CD14-positive monocyte (primary cell): ENCODE measurements around the gene TRAFD1. TPM values are rescaled to one million over a fixed set of nuclear protein-coding genes. Genes with fewer than 3 reads are reported as not detected.

Experiments
- DNase-seq, 3 donors: peaks; one replicate each; pipeline ENCODE4 v3.0.0-alpha.2; 2011 to 2022
- H2AFZ ChIP-seq: 2 replicates; pipeline ENCODE4 v1.6.0; 2012; ENCODE audit warnings: mild to moderate bottlenecking, low read depth, low read length, inconsistent platforms; ENCODE audit not compliant: insufficient read depth, poor library complexity, severe bottlenecking
- H3K27ac ChIP-seq, 2 donors: 1 replicate in 1 of 2; 2 replicates in 1 of 2; pipeline ENCODE4 v1.5.1; 2012 to 2013; ENCODE audit warnings: low read length in 2 of 2, control low read depth in 1 of 2, inconsistent platforms in 1 of 2, low read depth in 1 of 2, mild to moderate bottlenecking in 1 of 2
- H3K27me3 ChIP-seq, 2 donors: one replicate each; pipeline versions ENCODE4 v1.6.0 to v1.6.1; 2011 to 2013; ENCODE audit warnings: low read length in 2 of 2; ENCODE audit not compliant: control insufficient read depth in 2 of 2, insufficient read depth in 2 of 2
- H3K36me3 ChIP-seq, 2 donors: replicated peaks in 1 of 2; 1 replicate in 1 of 2; 2 replicates in 1 of 2; pipeline versions ENCODE4 v1.5.1 to v1.6.1; 2012 to 2013; ENCODE audit warnings: low read length in 2 of 2, control low read depth in 1 of 2, inconsistent platforms in 1 of 2, mild to moderate bottlenecking in 1 of 2; ENCODE audit not compliant: insufficient read depth in 2 of 2, control insufficient read depth in 1 of 2
- H3K4me1 ChIP-seq, 2 donors: 1 replicate in 1 of 2; 2 replicates in 1 of 2; pipeline versions ENCODE4 v1.5.1 to v1.6.1; 2012 to 2013; ENCODE audit warnings: low read length in 2 of 2, control low read depth in 1 of 2, inconsistent platforms in 1 of 2, mild to moderate bottlenecking in 1 of 2, moderate library complexity in 1 of 2; ENCODE audit not compliant: insufficient read depth in 2 of 2, control insufficient read depth in 1 of 2
- H3K4me2 ChIP-seq: replicated peaks from 2 replicates; pipeline ENCODE3; 2012; ENCODE audit warnings: low read length, moderate library complexity, mild to moderate bottlenecking; ENCODE audit not compliant: poor library complexity, severe bottlenecking; ENCODE audit errors: extremely low read depth
- H3K4me3 ChIP-seq, 3 experiments: fragments of 200-600 bp in 1 of 3; sonication (generic) in 1 of 3; replicated peaks in 1 of 3; 1 replicate in 2 of 3; 2 replicates in 1 of 3; pipeline ENCODE4 v1.5.1; 2011 to 2013; ENCODE audit warnings: low read length in 3 of 3, mild to moderate bottlenecking in 3 of 3, control low read depth in 2 of 3, low read depth in 2 of 3, inconsistent platforms in 1 of 3, moderate library complexity in 1 of 3
- H3K79me2 ChIP-seq: 2 replicates; pipeline ENCODE4 v1.6.0; 2012; ENCODE audit warnings: mild to moderate bottlenecking, control low read depth, inconsistent platforms, low read length, moderate library complexity; ENCODE audit not compliant: insufficient read depth
- H3K9ac ChIP-seq: 2 replicates; pipeline ENCODE4 v1.6.0; 2017; ENCODE audit warnings: low read length, mild to moderate bottlenecking; ENCODE audit not compliant: insufficient read depth, poor library complexity, severe bottlenecking
- H3K9me3 ChIP-seq, 2 donors: replicated peaks in 1 of 2; 1 replicate in 1 of 2; 2 replicates in 1 of 2; pipeline versions ENCODE4 v1.5.1 to v1.6.1; 2012 to 2013; ENCODE audit warnings: low read length in 2 of 2, control low read depth in 1 of 2; ENCODE audit not compliant: control insufficient read depth in 1 of 2, insufficient read depth in 1 of 2
- H4K20me1 ChIP-seq: 2 replicates; pipeline ENCODE4 v1.6.0; 2012; ENCODE audit warnings: mild to moderate bottlenecking, low read length, control low read depth, moderate library complexity; ENCODE audit not compliant: insufficient read depth
- H3K27ac Mint-ChIP-seq, 7 donors: one replicate each; pipeline ENCODE4 v1.8.0; 2020; ENCODE audit warnings: mild to moderate bottlenecking in 7 of 7, mixed read lengths in 7 of 7, moderate library complexity in 6 of 7, inconsistent platforms in 2 of 7
- H3K27me3 Mint-ChIP-seq, 3 donors: one replicate each; pipeline ENCODE4 v1.8.0; 2021 to 2022; ENCODE audit warnings: low read depth in 3 of 3, mild to moderate bottlenecking in 3 of 3, mixed read lengths in 3 of 3, moderate library complexity in 3 of 3, inconsistent platforms in 1 of 3
- H3K36me3 Mint-ChIP-seq, 2 donors: one replicate each; pipeline ENCODE4 v1.8.0; 2020; ENCODE audit warnings: mixed read lengths in 2 of 2, inconsistent platforms in 1 of 2, mild to moderate bottlenecking in 1 of 2
- H3K4me1 Mint-ChIP-seq: one replicate; pipeline ENCODE4 v1.8.0; 2020; ENCODE audit warnings: mild to moderate bottlenecking, mixed read lengths
- H3K4me3 Mint-ChIP-seq, 2 donors: one replicate each; pipeline ENCODE4 v1.8.0; 2020; ENCODE audit warnings: mild to moderate bottlenecking in 2 of 2, mixed read lengths in 2 of 2, moderate library complexity in 1 of 2
- H3K9me3 Mint-ChIP-seq, 7 donors: one replicate each; pipeline ENCODE4 v1.8.0; 2020 to 2022; ENCODE audit warnings: mixed read lengths in 7 of 7, mild to moderate bottlenecking in 6 of 7, moderate library complexity in 6 of 7, inconsistent platforms in 2 of 7
- WGBS: methylation state at CpG from one replicate; pipeline ENCODE4 v1.1.5; 2013; ENCODE audit warnings: missing lambda C conversion rate; ENCODE audit not compliant: insufficient coverage; 5-methylcytosine and 5-hydroxymethylcytosine counted together
- intact Hi-C, 2 donors: fragments of 100-400 bp; cut with micrococcal nuclease; formaldehyde crosslinking; loops; one replicate each; pipeline versions ENCODE4 v1.15.0 to v1.15.1; 2023
- polyA plus RNA-seq, 3 donors: library from polyadenylated mRNA; depleted of rRNA in 1 of 3; unstranded in 2 of 3; stranded (reverse) in 1 of 3; fragments of 300-500 nt in 2 of 3; fragments of >200 nt in 1 of 3; fragmentation: Illumina TruSeq in 2 of 3; gene quantifications; 1 replicate in 2 of 3; 2 replicates in 1 of 3; pipeline ENCODE4 v1.2.3, GENCODE V29; 2012 to 2021
- TF ChIP-seq, protein P1 (sequence below): fragments of 200-600 bp; IDR thresholded peaks from one replicate; pipeline ENCODE4 v1.8.0; 2022; ENCODE audit warnings: antibody characterized with exemption, mild to moderate bottlenecking

TRAFD1 gene
- polyA plus RNA-seq, 3 donors = 35.2 to 83.6 (median 82.3) TPM

DNA sequence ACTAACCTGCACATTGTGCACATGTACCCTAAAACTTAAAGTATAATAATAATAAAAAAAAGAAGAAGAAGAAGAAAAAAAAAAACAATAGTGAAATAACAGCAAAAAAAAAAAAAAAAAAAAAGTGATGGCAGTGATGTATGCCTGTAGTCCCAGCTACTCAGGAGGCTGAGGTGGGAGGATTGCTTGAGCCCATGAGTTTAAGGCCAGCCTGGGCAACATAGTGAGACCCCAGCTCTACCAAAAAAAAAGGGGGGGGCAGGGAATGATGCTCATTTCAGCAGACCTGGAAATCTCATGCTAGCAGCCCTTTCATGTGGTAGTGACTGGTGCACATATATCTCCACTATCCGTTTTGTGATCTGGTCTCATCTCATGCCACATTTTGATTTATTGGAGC, 20.8 kb downstream of the TRAFD1 start:
- no peaks in the 10 kb centered on the region for H3K9me3 ChIP-seq
- Mint-ChIP-seq H3K27me3 (no peaks in the 10 kb centered on the region), H3K9me3 (no peaks in the 10 kb centered on the region), H3K4me1 (peaks cover 25% of the 10 kb centered on the region), H3K4me3 (no peak overlapping the region), H3K27ac (peak overlapping the region in 1 of 7 donors; percentile 47), H3K36me3 (peaks cover 77 to 89% of the 10 kb centered on the region in 2 donors)
- H4K20me1 ChIP-seq = peaks cover 49% of the 10 kb centered on the region
- TF ChIP-seq, protein P1, sequence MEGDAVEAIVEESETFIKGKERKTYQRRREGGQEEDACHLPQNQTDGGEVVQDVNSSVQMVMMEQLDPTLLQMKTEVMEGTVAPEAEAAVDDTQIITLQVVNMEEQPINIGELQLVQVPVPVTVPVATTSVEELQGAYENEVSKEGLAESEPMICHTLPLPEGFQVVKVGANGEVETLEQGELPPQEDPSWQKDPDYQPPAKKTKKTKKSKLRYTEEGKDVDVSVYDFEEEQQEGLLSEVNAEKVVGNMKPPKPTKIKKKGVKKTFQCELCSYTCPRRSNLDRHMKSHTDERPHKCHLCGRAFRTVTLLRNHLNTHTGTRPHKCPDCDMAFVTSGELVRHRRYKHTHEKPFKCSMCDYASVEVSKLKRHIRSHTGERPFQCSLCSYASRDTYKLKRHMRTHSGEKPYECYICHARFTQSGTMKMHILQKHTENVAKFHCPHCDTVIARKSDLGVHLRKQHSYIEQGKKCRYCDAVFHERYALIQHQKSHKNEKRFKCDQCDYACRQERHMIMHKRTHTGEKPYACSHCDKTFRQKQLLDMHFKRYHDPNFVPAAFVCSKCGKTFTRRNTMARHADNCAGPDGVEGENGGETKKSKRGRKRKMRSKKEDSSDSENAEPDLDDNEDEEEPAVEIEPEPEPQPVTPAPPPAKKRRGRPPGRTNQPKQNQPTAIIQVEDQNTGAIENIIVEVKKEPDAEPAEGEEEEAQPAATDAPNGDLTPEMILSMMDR = no peak
- peaks cover 7% of the 10 kb centered on the region for H3K79me2 ChIP-seq
- no peak overlapping the region for H2AFZ ChIP-seq
- H3K27me3 ChIP-seq = no peaks in the 10 kb centered on the region
- intact Hi-C loops = loop anchor here in 1 of 2 donors (10.0 kb wide), 1 partner anchor 51 kb away; no protein-coding TSS in a partner anchor
- H3K4me2 ChIP-seq = no peak overlapping the region
- H3K4me1 ChIP-seq = peaks cover 14 to 32% of the 10 kb centered on the region in 2 donors
- H3K36me3 ChIP-seq = peaks cover 83 to 95% of the 10 kb centered on the region in 2 donors
- no peak overlapping the region for H3K9ac ChIP-seq
- no CpG with 5 or more reads among the region's 1 CpG for WGBS
- DNase-seq = no peak
- H3K27ac ChIP-seq = no peak overlapping the region
- no peak overlapping the region for H3K4me3 ChIP-seq

DNA sequence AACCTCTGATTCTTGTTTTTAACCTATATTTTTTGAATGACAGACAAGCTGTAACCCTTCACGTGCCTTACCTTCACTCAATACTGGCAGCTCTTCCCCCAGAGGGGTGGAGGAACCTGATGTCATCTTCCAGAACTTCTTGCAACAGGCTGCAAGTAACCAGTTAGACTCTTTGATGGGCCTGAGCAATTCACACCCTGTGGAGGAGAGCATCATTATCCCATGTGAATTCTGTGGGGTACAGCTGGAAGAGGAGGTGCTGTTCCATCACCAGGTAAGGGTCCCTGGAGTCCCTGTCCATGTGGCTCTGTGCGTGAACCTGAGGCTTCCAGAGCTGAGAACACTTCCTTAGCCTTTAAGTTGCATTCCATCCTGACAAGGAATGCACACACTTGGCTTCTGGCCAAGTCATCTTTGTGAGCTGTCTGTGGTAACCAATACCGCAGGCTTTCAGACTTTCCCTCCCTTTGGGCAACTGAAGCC, 22.7 kb downstream of the TRAFD1 start:
- Mint-ChIP-seq H3K4me3 (no peak overlapping the region), H3K4me1 (peaks cover 18% of the 10 kb centered on the region), H3K36me3 (peaks cover 75 to 89% of the 10 kb centered on the region in 2 donors), H3K9me3 (no peaks in the 10 kb centered on the region), H3K27ac (peak overlapping the region in 3 of 7 donors; percentile 16 to 67 (median 41)), H3K27me3 (no peaks in the 10 kb centered on the region)
- Histone ChIP-seq H3K4me3 (no peak overlapping the region), H2AFZ (no peak overlapping the region), H3K27ac (peak overlapping the region in 1 of 2 donors; percentile 52), H4K20me1 (peaks cover 58% of the 10 kb centered on the region), H3K36me3 (peaks cover 86 to 95% of the 10 kb centered on the region in 2 donors), H3K27me3 (no peaks in the 10 kb centered on the region), H3K9me3 (no peaks in the 10 kb centered on the region), H3K9ac (no peak overlapping the region), H3K4me2 (no peak overlapping the region), H3K79me2 (peaks cover 3% of the 10 kb centered on the region), H3K4me1 (peaks cover 4 to 22% of the 10 kb centered on the region in 2 donors)
- no peak for DNase-seq
- intact Hi-C loops = loop anchor here in 1 of 2 donors (10.0 kb wide), 1 partner anchor 53 kb away; no protein-coding TSS in a partner anchor
- 92% methylated on average over 3 of the region's 3 CpGs for WGBS
- TF ChIP-seq, protein P1 = no peak
